Osteoblast (primary cell): Measurements from ENCODE around the gene CYP26B1. TPM values are rescaled to one million over a fixed set of nuclear protein-coding genes. Genes with fewer than 3 reads are reported as not detected.

ENCODE experiments used
- DNase-seq: peaks from one replicate; pipeline ENCODE4 v3.0.0; 2011; ENCODE audit warnings: low spot score, mixed read lengths; ENCODE audit not compliant: insufficient read length; ENCODE audit errors: missing footprints
- H2AFZ ChIP-seq: 2 replicates; pipeline ENCODE4 v1.6.0; 2011; ENCODE audit warnings: mild to moderate bottlenecking, low read length
- H3K27ac ChIP-seq: 2 replicates; pipeline ENCODE4 v1.5.1; 2011; ENCODE audit warnings: mild to moderate bottlenecking, low read depth, low read length, moderate library complexity
- H3K27me3 ChIP-seq: 2 replicates; pipeline ENCODE4 v1.6.0; 2012; ENCODE audit warnings: mild to moderate bottlenecking, control low read depth, inconsistent platforms, low read length, moderate library complexity; ENCODE audit not compliant: insufficient read depth
- H3K36me3 ChIP-seq: 2 replicates; pipeline ENCODE4 v1.5.1; 2011; ENCODE audit warnings: mild to moderate bottlenecking, low read length, control low read depth, moderate library complexity; ENCODE audit not compliant: insufficient read depth
- H3K4me1 ChIP-seq: 2 replicates; pipeline ENCODE4 v1.5.1; 2011; ENCODE audit warnings: mild to moderate bottlenecking, low read length, control low read depth, moderate library complexity; ENCODE audit not compliant: insufficient read depth
- H3K4me2 ChIP-seq: 2 replicates; pipeline ENCODE4 v1.6.0; 2011; ENCODE audit warnings: mild to moderate bottlenecking, low read length; ENCODE audit not compliant: insufficient read depth
- H3K4me3 ChIP-seq: fragments of 200-600 bp; sonication (generic); 3 replicates; pipeline ENCODE4 v1.5.1; 2012; ENCODE audit warnings: mild to moderate bottlenecking, low read length, inconsistent platforms; ENCODE audit not compliant: insufficient read depth
- H3K79me2 ChIP-seq: 2 replicates; pipeline ENCODE4 v1.6.0; 2012; ENCODE audit warnings: mild to moderate bottlenecking, low read length, control low read depth, inconsistent platforms; ENCODE audit not compliant: insufficient read depth
- H3K9me3 ChIP-seq: 2 replicates; pipeline ENCODE4 v1.5.1; 2011; ENCODE audit warnings: low read depth, low read length, control low read depth
- H4K20me1 ChIP-seq: 2 replicates; pipeline ENCODE4 v1.6.0; 2012; ENCODE audit warnings: mild to moderate bottlenecking, low read length, control low read depth; ENCODE audit not compliant: insufficient read depth
- CTCF ChIP-seq: IDR thresholded peaks from 2 replicates; pipeline ENCODE4 v1.5.1; 2011; ENCODE audit warnings: mild to moderate bottlenecking, low read depth, low read length, moderate library complexity; ENCODE audit errors: extremely low read depth
- total RNA-seq: library from RNA; depleted of rRNA; stranded (reverse); fragments of >200 nt; gene quantifications from 2 replicates; pipeline ENCODE4 v1.2.3, GENCODE V29; 2012

Gene CYP26B1
- total RNA-seq, 1 donor, result under 0.01 TPM

- Histone ChIP-seq H3K4me2 (no peak overlapping the region), H3K4me1 (peaks cover 2% of the 10 kb centered on the region), H2AFZ (no peak overlapping the region), H3K4me3 (no peak overlapping the region), H3K36me3 (no peaks in the 10 kb centered on the region), H3K27me3 (peaks cover 9% of the 10 kb centered on the region), H3K9me3 (no peaks in the 10 kb centered on the region), H3K79me2 (no peaks in the 10 kb centered on the region), H4K20me1 (no peaks in the 10 kb centered on the region), H3K27ac (no peak overlapping the region)
- no peak for DNase-seq
- TF ChIP-seq CTCF, result no peak
Measured at GRCh38 chr2:72165792-72166191, 18.1 kb upstream of the CYP26B1 start.

GRCh38 chr2:72162574-72162973 lies 14.9 kb upstream of the CYP26B1 start:
- H3K36me3 ChIP-seq, result no peaks in the 10 kb centered on the region
- H3K9me3 ChIP-seq, result no peaks in the 10 kb centered on the region
- H3K4me1 ChIP-seq, result peaks cover 2% of the 10 kb centered on the region
- DNase-seq, result no peak
- no peak overlapping the region for H3K4me3 ChIP-seq
- peaks cover 14% of the 10 kb centered on the region for H3K27me3 ChIP-seq
- no peaks in the 10 kb centered on the region for H4K20me1 ChIP-seq
- no peak overlapping the region for H3K4me2 ChIP-seq
- H3K27ac ChIP-seq, result no peak overlapping the region
- no peak for TF ChIP-seq CTCF
- H2AFZ ChIP-seq, result no peak overlapping the region
- H3K79me2 ChIP-seq, result no peaks in the 10 kb centered on the region

- Histone ChIP-seq H3K9me3 (no peaks in the 10 kb centered on the region), H3K36me3 (no peaks in the 10 kb centered on the region), H2AFZ (no peak overlapping the region), H3K4me2 (no peak overlapping the region), H3K79me2 (no peaks in the 10 kb centered on the region), H3K4me1 (no peaks in the 10 kb centered on the region), H3K27ac (no peak overlapping the region), H3K27me3 (peaks cover 44% of the 10 kb centered on the region), H4K20me1 (no peaks in the 10 kb centered on the region), H3K4me3 (no peak overlapping the region)
- no peak for TF ChIP-seq CTCF
- DNase-seq, result no peak
Measured at GRCh38 chr2:72159211-72159993, 11.7 kb upstream of the CYP26B1 start.

- DNase-seq, result peak; percentile 10
- H4K20me1 ChIP-seq, result no peaks in the 10 kb centered on the region
- H3K4me1 ChIP-seq, result no peaks in the 10 kb centered on the region
- H3K36me3 ChIP-seq, result no peaks in the 10 kb centered on the region
- no peak for TF ChIP-seq CTCF
- no peaks in the 10 kb centered on the region for H3K9me3 ChIP-seq
- no peaks in the 10 kb centered on the region for H3K79me2 ChIP-seq
- no peak overlapping the region for H3K4me2 ChIP-seq
- peaks cover 51% of the 10 kb centered on the region for H3K27me3 ChIP-seq
- H3K4me3 ChIP-seq, result no peak overlapping the region
- H3K27ac ChIP-seq, result no peak overlapping the region
- H2AFZ ChIP-seq, result no peak overlapping the region
Measured at GRCh38 chr2:72157871-72158771, 10.5 kb upstream of the CYP26B1 start.
